ENCODE data around the gene AKAP8.
"Not testable (repeated sequence)": the region's sequence is repeated elsewhere in the genome, so short reads cannot be mapped to it uniquely, and the experiment has no call there.

Gene AKAP8

DNA sequence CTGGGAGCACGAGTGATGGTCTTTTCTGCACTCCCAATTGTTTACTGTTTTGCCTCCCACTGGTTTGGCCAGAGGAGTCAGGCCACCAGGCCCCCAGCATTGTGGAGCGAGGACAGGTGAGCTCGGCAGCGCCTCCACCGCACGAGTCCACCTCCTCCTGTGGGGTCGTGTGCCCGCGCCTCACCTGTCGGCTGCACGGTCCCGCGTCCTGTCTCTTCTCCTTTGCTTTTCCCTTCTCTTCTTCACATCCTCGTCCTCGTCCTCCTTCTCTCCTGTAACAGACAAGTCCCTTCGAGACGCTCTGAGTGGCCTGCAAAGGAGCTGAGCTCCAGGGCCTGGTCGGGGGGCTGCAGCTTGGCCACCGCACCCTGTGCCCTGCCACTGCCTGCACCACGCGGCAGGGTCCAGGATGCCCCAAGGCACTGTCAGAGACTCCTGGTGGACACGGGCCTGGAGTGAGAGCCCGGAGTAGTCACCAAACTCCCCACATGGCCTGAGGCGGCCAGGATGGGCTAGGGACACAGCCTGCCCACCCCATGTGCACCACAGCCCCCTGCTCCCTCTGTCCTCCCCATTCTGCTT lies 11.4 kb downstream of the AKAP8 start:
- H3K9me3 ChIP-seq: no peaks in the 10 kb centered on the region
- H3K4me1 ChIP-seq: peaks cover 0 to 3% (median 2%) of the 10 kb centered on the region in 4 donors
- peaks cover 84 to 90% (median 85%) of the 10 kb centered on the region in 3 donors for H3K36me3 ChIP-seq
- TF ChIP-seq, protein P1, sequence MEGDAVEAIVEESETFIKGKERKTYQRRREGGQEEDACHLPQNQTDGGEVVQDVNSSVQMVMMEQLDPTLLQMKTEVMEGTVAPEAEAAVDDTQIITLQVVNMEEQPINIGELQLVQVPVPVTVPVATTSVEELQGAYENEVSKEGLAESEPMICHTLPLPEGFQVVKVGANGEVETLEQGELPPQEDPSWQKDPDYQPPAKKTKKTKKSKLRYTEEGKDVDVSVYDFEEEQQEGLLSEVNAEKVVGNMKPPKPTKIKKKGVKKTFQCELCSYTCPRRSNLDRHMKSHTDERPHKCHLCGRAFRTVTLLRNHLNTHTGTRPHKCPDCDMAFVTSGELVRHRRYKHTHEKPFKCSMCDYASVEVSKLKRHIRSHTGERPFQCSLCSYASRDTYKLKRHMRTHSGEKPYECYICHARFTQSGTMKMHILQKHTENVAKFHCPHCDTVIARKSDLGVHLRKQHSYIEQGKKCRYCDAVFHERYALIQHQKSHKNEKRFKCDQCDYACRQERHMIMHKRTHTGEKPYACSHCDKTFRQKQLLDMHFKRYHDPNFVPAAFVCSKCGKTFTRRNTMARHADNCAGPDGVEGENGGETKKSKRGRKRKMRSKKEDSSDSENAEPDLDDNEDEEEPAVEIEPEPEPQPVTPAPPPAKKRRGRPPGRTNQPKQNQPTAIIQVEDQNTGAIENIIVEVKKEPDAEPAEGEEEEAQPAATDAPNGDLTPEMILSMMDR (IDR thresholded peaks at IDR 0.05): no peak
- H3K27me3 ChIP-seq: no peaks in the 10 kb centered on the region
- H3K27ac ChIP-seq: no peak overlapping the region
- no peak overlapping the region for H3K4me3 ChIP-seq
- intact Hi-C loops (cut with DNase I; ENCODE audit: low total_unique reads): no loop called here
- DNase-seq: no peak

DNA sequence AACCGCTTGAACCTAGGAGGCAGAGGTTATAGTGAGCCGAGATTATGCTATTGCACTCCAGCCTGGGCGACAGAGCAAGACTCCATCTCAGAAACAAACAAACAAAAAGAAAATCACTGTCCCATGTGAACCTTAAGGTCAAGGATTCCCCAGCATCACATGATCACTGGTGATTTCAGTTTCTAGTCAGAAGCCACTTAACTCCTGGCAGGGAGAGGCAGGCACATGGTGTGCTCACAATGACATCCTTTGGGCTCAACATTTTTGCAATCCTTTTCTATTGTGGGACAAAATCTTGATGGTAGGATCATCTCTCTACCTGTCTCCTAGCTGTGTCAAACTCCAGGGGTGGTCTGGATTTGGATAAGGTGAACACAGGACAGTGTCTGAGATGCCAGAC lies 12.1 kb downstream of the AKAP8 start:
- TF ChIP-seq, protein P1 (IDR thresholded peaks at IDR 0.05): no peak
- H3K4me1 ChIP-seq: no peaks in the 10 kb centered on the region
- H3K9me3 ChIP-seq: no peaks in the 10 kb centered on the region
- H3K27ac ChIP-seq: no peak overlapping the region
- H3K4me3 ChIP-seq: no peak overlapping the region
- H3K27me3 ChIP-seq: no peaks in the 10 kb centered on the region
- H3K36me3 ChIP-seq: peaks cover 77 to 87% (median 78%) of the 10 kb centered on the region in 3 donors
- no peak for DNase-seq
- intact Hi-C loops (cut with DNase I; ENCODE audit: low total_unique reads): no loop called here

DNA sequence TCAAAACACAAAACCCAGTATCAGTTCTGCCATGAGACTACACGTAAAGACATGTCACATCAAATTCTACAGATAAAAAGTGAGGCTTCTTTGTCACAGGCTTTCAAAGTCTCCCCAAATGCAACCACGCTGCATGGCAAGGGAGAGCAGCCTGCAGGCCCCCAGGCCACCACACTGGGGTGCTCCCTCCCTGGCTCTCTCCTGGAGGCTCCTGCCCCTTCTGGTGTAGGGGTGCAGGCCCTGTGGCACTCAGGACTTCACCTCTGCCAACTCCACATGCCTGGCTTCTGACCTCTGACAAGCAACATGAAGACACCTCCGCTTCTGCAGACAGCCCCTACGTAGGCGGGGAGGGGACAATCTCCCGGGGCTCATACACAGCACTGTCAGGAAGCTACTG lies 14.3 kb downstream of the AKAP8 start:
- intact Hi-C loops (cut with DNase I; ENCODE audit: low total_unique reads): no loop called here
- no peak overlapping the region for H3K4me3 ChIP-seq
- H3K9me3 ChIP-seq: no peaks in the 10 kb centered on the region
- H3K4me1 ChIP-seq: no peaks in the 10 kb centered on the region
- TF ChIP-seq, protein P1 (IDR thresholded peaks at IDR 0.05): no peak
- peaks cover 75 to 86% (median 77%) of the 10 kb centered on the region in 3 donors for H3K36me3 ChIP-seq
- no peak overlapping the region for H3K27ac ChIP-seq
- DNase-seq: no peak
- H3K27me3 ChIP-seq: no peaks in the 10 kb centered on the region

DNA sequence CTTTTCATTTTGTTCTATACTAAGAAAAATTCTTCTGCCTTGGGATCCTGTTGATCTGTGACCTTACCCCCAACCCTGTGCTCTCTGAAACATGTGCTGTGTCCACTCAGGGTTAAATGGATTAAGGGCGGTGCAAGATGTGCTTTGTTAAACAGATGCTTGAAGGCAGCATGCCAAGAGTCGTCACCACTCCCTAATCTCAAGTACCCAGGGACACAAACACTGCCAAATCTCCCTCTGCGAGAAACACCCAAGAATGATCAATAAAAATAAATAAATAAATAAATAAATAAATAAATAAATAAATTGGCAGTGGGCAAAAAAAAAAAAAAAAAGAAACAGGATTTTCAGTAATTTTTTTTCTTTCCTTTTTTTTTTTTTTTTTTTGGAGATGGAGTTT lies 15.8 kb downstream of the AKAP8 start:
- H3K27ac ChIP-seq; intact Hi-C loops (cut with DNase I; ENCODE audit: low total_unique reads); H3K9me3 ChIP-seq; H3K27me3 ChIP-seq; DNase-seq; H3K4me3 ChIP-seq; H3K4me1 ChIP-seq: not testable (repeated sequence)
- H3K36me3 ChIP-seq: peaks cover 73 to 86% (median 77%) of the 10 kb centered on the region in 3 donors

DNA sequence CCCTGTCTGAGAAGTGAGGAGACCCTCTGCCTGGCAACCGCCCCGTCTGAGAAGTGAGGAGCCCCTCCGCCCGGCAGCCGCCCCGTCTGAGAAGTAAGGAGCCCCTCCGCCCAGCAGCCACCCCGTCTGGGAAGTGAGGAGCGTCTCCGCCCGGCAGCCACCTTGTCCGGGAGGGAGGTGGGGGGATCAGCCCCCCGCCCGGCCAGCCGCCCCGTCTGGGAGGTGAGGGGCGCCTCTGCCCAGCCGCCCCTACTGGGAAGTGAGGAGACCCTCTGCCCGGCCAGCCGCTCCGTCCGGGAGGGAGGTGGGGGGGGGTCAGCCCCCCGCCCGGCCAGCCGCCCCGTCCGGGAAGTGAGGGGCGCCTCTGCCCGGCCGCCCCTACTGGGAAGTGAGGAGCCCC lies 16.5 kb downstream of the AKAP8 start:
- H3K4me3 ChIP-seq; DNase-seq; H3K27me3 ChIP-seq; H3K4me1 ChIP-seq; H3K27ac ChIP-seq; intact Hi-C loops (cut with DNase I; ENCODE audit: low total_unique reads); H3K9me3 ChIP-seq: not testable (repeated sequence)
- peaks cover 73 to 86% (median 77%) of the 10 kb centered on the region in 3 donors for H3K36me3 ChIP-seq

DNA sequence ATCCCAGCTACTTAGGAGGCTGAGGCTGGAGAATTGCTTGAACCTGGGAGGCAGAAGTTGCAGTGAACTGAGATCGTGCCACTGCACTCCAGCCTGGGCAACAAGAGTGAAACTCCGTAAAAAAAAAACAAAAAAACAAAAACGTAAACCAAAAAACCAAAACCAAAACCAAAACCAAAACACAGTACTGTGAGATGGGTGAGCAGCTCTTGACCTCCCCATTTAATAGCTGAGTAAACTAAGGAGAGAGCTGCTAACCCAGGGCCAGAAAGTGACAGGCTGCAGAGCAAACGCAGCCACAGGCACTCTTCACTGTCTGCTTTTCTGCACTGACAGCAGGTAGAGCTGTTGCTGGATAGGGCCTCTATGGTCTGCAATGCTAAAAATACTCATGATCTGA lies 19.6 kb downstream of the AKAP8 start:
- H3K27ac ChIP-seq; DNase-seq; intact Hi-C loops (cut with DNase I; ENCODE audit: low total_unique reads); H3K4me1 ChIP-seq; H3K27me3 ChIP-seq; H3K4me3 ChIP-seq; H3K9me3 ChIP-seq: not testable (repeated sequence)
- H3K36me3 ChIP-seq: peaks cover 76 to 88% (median 79%) of the 10 kb centered on the region in 3 donors

DNA sequence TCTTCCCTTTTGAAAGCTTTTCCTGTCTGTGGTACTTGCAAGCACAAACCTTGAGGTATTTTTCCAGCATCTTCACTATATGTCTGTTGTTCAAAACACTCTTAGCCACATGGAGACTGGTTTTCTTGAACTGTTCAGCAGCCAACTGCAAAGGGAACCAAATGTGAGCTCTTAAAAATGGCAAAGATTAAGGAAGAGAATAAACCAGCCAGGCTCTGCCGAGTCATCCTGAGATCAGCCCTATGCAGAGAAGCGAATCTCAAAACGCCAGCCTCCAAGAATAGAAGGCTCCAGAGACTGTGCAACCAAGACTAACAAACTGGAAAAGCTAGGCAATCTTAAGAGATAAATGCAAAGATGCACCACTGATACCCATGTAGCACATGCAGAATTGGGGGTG lies 20.7 kb downstream of the AKAP8 start:
- no peak overlapping the region for H3K27ac ChIP-seq
- H3K9me3 ChIP-seq: no peaks in the 10 kb centered on the region
- H3K27me3 ChIP-seq: no peaks in the 10 kb centered on the region
- H3K4me3 ChIP-seq: no peak overlapping the region
- intact Hi-C loops (cut with DNase I; ENCODE audit: low total_unique reads): no loop called here
- TF ChIP-seq, protein P1 (IDR thresholded peaks at IDR 0.05): no peak
- no peaks in the 10 kb centered on the region for H3K4me1 ChIP-seq
- no peak for DNase-seq
- H3K36me3 ChIP-seq: peaks cover 78 to 89% (median 81%) of the 10 kb centered on the region in 3 donors
